B cell (primary cell): ENCODE measurements around the gene LPIN2. TPM values are rescaled to one million over a fixed set of nuclear protein-coding genes. Genes with fewer than 3 reads are reported as not detected.

ENCODE experiments used
- ATAC-seq: fragments of 200-7000 bp; cut with Tn5 transposase; one replicate; pipeline ENCODE4 v1.10.0; 2021; ENCODE audit warnings: low read depth, mild to moderate bottlenecking, moderate number of reproducible peaks, moderate library complexity
- CTCF ChIA-PET: fragments of 350-600 bp; sonication (Branson Sonifier 250); formaldehyde crosslinking; loops from one replicate; lab custom pipeline; 2021; ENCODE audit warnings: antibody characterized with exemption, inconsistent platforms; lab: Charles Lee
- POLR2A ChIA-PET: fragments of 350-600 bp; sonication (Branson Sonifier 250); formaldehyde crosslinking; loops from one replicate; lab custom pipeline; 2021; ENCODE audit warnings: antibody characterized with exemption; lab: Charles Lee
- DNase-seq: peaks from one replicate; pipeline ENCODE4 v3.0.0; 2013
- H2AFZ ChIP-seq: 2 replicates; pipeline ENCODE4 v1.6.1; 2012; ENCODE audit warnings: mild to moderate bottlenecking, low read depth, low read length; ENCODE audit not compliant: insufficient read depth, poor library complexity, severe bottlenecking
- H3K27ac ChIP-seq, 2 donors: 1 replicate in 1 of 2; 2 replicates in 1 of 2; pipeline ENCODE4 v1.5.1; 2012 to 2013; ENCODE audit warnings: low read length in 2 of 2, mild to moderate bottlenecking in 2 of 2, moderate library complexity in 1 of 2
- H3K27me3 ChIP-seq, 4 experiments: fragments of 200-600 bp in 1 of 4; sonication (generic) in 1 of 4; replicated peaks in 1 of 4; 1 replicate in 2 of 4; 2 replicates in 2 of 4; pipeline versions ENCODE4 v1.6.1 to v1.7.0; 2013 to 2016; ENCODE audit warnings: low read length in 3 of 4, mild to moderate bottlenecking in 2 of 4, mixed read lengths in 1 of 4, moderate library complexity in 1 of 4; ENCODE audit not compliant: insufficient read depth in 4 of 4, control insufficient read depth in 3 of 4; ENCODE audit errors: control extremely low read depth in 1 of 4
- H3K36me3 ChIP-seq, 2 experiments: replicated peaks in 1 of 2; 1 replicate in 1 of 2; 2 replicates in 1 of 2; pipeline versions ENCODE4 v1.6.1 to v1.7.1; 2013; ENCODE audit warnings: low read length in 1 of 2; ENCODE audit not compliant: insufficient read depth in 2 of 2, control insufficient read depth in 1 of 2; ENCODE audit errors: control extremely low read depth in 1 of 2, extremely low read depth in 1 of 2
- H3K4me1 ChIP-seq, 2 donors: fragments of 200-600 bp in 1 of 2; sonication (generic) in 1 of 2; 1 replicate in 1 of 2; 2 replicates in 1 of 2; pipeline versions ENCODE4 v1.5.1 to v1.6.1; 2013 to 2017; ENCODE audit warnings: low read length in 2 of 2; ENCODE audit not compliant: control insufficient read depth in 2 of 2, insufficient read depth in 2 of 2
- H3K4me2 ChIP-seq: replicated peaks from 2 replicates; pipeline ENCODE3; 2012; ENCODE audit warnings: mild to moderate bottlenecking, low read depth, low read length; ENCODE audit not compliant: poor library complexity, severe bottlenecking
- H3K4me3 ChIP-seq, 5 experiments: fragments of 200-600 bp in 1 of 5; sonication (generic) in 1 of 5; 1 replicate in 3 of 5; 2 replicates in 2 of 5; pipeline versions ENCODE4 v1.5.1 to v1.7.0; 2011 to 2016; ENCODE audit warnings: low read length in 4 of 5, mild to moderate bottlenecking in 4 of 5, low read depth in 2 of 5, control low read depth in 1 of 5, moderate library complexity in 1 of 5; ENCODE audit not compliant: insufficient read depth in 1 of 5; ENCODE audit errors: control extremely low read depth in 1 of 5, extremely low read depth in 1 of 5
- H3K79me2 ChIP-seq: fragments of 200-600 bp; sonication (generic); one replicate; pipeline ENCODE4 v1.6.0; 2016; ENCODE audit warnings: low read length; ENCODE audit not compliant: control insufficient read depth, insufficient read depth
- H3K9ac ChIP-seq: fragments of 200-600 bp; sonication (generic); 2 replicates; pipeline ENCODE4 v1.6.1; 2017; ENCODE audit warnings: mild to moderate bottlenecking, low read length, moderate library complexity
- H3K9me3 ChIP-seq, 3 donors: one replicate each; pipeline versions ENCODE4 v1.6.1 to v1.7.1; 2013; ENCODE audit warnings: low read length in 2 of 3; ENCODE audit not compliant: control insufficient read depth in 2 of 3, insufficient read depth in 1 of 3; ENCODE audit errors: control extremely low read depth in 1 of 3
- H4K20me1 ChIP-seq: 2 replicates; pipeline ENCODE4 v1.6.0; 2012; ENCODE audit warnings: mild to moderate bottlenecking, low read length; ENCODE audit not compliant: insufficient read depth, control insufficient read depth, poor library complexity, severe bottlenecking
- H3K27ac Mint-ChIP-seq: one replicate; pipeline ENCODE4 v1.8.0; 2021; ENCODE audit warnings: mixed read lengths
- H3K27me3 Mint-ChIP-seq: one replicate; pipeline ENCODE4 v1.8.0; 2021; ENCODE audit warnings: mixed read lengths
- H3K4me1 Mint-ChIP-seq: one replicate; pipeline ENCODE4 v1.8.0; 2021; ENCODE audit warnings: mixed read lengths
- H3K4me3 Mint-ChIP-seq: one replicate; pipeline ENCODE4 v1.8.0; 2021; ENCODE audit warnings: mixed read lengths
- H3K9me3 Mint-ChIP-seq: one replicate; pipeline ENCODE4 v1.8.0; 2022; ENCODE audit warnings: mixed read lengths; ENCODE audit not compliant: insufficient read depth
- EZH2 ChIP-seq: IDR thresholded peaks from 2 replicates; pipeline ENCODE4 v1.6.1; 2012; ENCODE audit warnings: borderline replicate concordance, low read depth, mild to moderate bottlenecking, moderate library complexity, low read length; ENCODE audit not compliant: insufficient read depth, poor library complexity, severe bottlenecking
- WGBS: methylation state at CpG from one replicate; pipeline ENCODE4 v1.1.5; 2013; ENCODE audit warnings: missing lambda C conversion rate; ENCODE audit not compliant: insufficient coverage; 5-methylcytosine and 5-hydroxymethylcytosine counted together
- intact Hi-C: fragments of 100-400 bp; cut with micrococcal nuclease; formaldehyde crosslinking; loops from one replicate; pipeline ENCODE4 v1.10.0; 2022
- polyA plus RNA-seq: library from polyadenylated mRNA; depleted of rRNA; stranded (reverse); fragments of >200 nt; gene quantifications from 2 replicates; pipeline ENCODE4 v1.2.3, GENCODE V29; 2012
- total RNA-seq, 2 donors: library from RNA; stranded (reverse); fragments of 120-200 nt in 1 of 2; gene quantifications; 1 replicate in 1 of 2; 2 replicates in 1 of 2; pipeline versions ENCODE4 v1.2.3 to v1.2.4, GENCODE V29; 2013 to 2022
- TF ChIP-seq, protein P1 (sequence below): fragments of 200-600 bp; IDR thresholded peaks from one replicate; pipeline ENCODE4 v1.8.0; 2022; ENCODE audit warnings: antibody characterized with exemption, mild to moderate bottlenecking

LPIN2 gene
- total and polyA plus RNA-seq, 2 donors (not counting 1 experiment from before 2014, with no cell fraction given), result 8.0 to 31.0 TPM

DNA sequence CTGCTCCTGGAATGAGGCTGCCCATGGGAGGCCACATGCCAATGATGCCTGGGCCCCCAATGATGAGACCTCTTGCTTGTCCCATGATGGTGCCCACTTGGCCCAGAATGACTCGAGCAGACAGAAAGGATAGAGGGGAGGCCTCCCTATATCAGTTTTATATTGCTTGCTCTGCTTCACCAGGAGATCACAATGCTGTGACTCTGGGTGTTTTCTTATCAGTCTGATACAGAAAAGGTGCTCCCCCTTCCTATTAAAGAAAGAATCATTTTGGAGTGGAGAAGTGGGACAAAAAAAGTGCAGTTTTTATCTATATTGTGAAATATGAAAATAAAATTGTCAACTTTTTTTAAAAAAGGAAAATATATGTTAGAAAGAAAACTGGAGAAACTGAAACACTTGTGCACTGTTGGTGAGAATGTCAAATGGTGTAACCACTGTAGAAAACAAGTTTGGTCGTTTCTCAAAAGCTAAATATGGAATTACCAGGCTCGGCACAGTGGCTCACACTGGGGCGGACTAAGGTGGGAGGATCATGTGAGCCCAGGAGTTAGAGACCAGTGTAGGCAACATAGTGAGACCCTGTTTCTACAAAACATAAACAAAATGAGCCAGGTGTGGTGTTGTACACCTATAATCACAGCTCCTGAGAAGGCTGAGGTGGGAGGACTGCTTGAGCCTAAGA, 21.8 kb downstream of the LPIN2 start:
- no peaks in the 10 kb centered on the region for H3K9me3 Mint-ChIP-seq
- no peak for DNase-seq
- H3K4me1 Mint-ChIP-seq, result peaks cover 22% of the 10 kb centered on the region
- Histone ChIP-seq H4K20me1 (no peaks in the 10 kb centered on the region), H3K4me3 (no peak overlapping the region), H3K9ac (no peak overlapping the region), H2AFZ (no peak overlapping the region), H3K36me3 (no peaks in the 10 kb centered on the region), H3K4me1 (peaks cover 9 to 10% of the 10 kb centered on the region in 2 donors), H3K27me3 (no peaks in the 10 kb centered on the region), H3K27ac (no peak overlapping the region), H3K9me3 (peaks cover 0 to 4% (median 0%) of the 10 kb centered on the region in 3 donors), H3K4me2 (no peak overlapping the region), H3K79me2 (peaks cover 85% of the 10 kb centered on the region)
- no CpG with 5 or more reads among the region's 4 CpGs for WGBS
- POLR2A ChIA-PET, result no interaction called here
- CTCF ChIA-PET, result interaction anchor here (5.5 kb wide), 1 partner anchor 254 kb away, joined by 155 read pairs; the partner anchor contains the start of gene MYL12A
- intact Hi-C loops, result loop anchor here (5.0 kb wide), 2 partner anchors 161 to 676 kb away; no protein-coding TSS in a partner anchor
- no peak overlapping the region for H3K4me3 Mint-ChIP-seq
- TF ChIP-seq EZH2, result no peak
- TF ChIP-seq, protein P1, sequence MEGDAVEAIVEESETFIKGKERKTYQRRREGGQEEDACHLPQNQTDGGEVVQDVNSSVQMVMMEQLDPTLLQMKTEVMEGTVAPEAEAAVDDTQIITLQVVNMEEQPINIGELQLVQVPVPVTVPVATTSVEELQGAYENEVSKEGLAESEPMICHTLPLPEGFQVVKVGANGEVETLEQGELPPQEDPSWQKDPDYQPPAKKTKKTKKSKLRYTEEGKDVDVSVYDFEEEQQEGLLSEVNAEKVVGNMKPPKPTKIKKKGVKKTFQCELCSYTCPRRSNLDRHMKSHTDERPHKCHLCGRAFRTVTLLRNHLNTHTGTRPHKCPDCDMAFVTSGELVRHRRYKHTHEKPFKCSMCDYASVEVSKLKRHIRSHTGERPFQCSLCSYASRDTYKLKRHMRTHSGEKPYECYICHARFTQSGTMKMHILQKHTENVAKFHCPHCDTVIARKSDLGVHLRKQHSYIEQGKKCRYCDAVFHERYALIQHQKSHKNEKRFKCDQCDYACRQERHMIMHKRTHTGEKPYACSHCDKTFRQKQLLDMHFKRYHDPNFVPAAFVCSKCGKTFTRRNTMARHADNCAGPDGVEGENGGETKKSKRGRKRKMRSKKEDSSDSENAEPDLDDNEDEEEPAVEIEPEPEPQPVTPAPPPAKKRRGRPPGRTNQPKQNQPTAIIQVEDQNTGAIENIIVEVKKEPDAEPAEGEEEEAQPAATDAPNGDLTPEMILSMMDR, result no peak
- no peak overlapping the region for H3K27ac Mint-ChIP-seq
- no peaks in the 10 kb centered on the region for H3K27me3 Mint-ChIP-seq
- no peak for ATAC-seq
